RWPE1 (cell line): ENCODE data around the gene SESN3.
A peak's percentile ranks its signal among the peaks of the same experiment; 100 is the strongest.

ENCODE experiments used
- CTCF ChIA-PET: fragments of 350-600 bp; sonication (Branson Sonifier 250); formaldehyde crosslinking; extraction: SDS; loops from one replicate; lab custom pipeline; 2021; lab: Yijun Ruan, JAX
- POLR2A ChIA-PET: fragments of 400-600 bp; formaldehyde crosslinking; extraction: SDS; loops from one replicate; lab custom pipeline; 2020; ENCODE audit warnings: antibody characterized with exemption; ENCODE audit not compliant: low non-redundant PET; lab: Yijun Ruan, JAX
- DNase-seq: peaks from one replicate; pipeline ENCODE4 v3.0.0; 2012; ENCODE audit warnings: low spot score
- H3K27ac ChIP-seq: fragments of 450-650 bp; 2 replicates; pipeline ENCODE4 v1.5.1; 2017
- CTCF ChIP-seq: fragments of 450-650 bp; conservative IDR thresholded peaks from 2 replicates; pipeline ENCODE4 v1.5.1; 2017; ENCODE audit warnings: low read depth, mild to moderate bottlenecking

SESN3 gene

GRCh38 chr11:95156133-95156721, 74.8 kb downstream of the SESN3 start:
- H3K27ac ChIP-seq: no peak overlapping the region
- POLR2A ChIA-PET: interaction anchor here (0.6 kb wide), 1 partner anchor 23 kb away, joined by 3 read pairs; no protein-coding TSS in a partner anchor
- no peak for TF ChIP-seq CTCF
- no peak for DNase-seq
- CTCF ChIA-PET: interaction anchor here (0.6 to 3.2 kb wide), 2 partner anchors 550 to 569 kb away, joined by 3 to 31 read pairs; no protein-coding TSS in a partner anchor

GRCh38 chr11:95155385-95155784, 75.6 kb downstream of the SESN3 start:
- TF ChIP-seq CTCF: no peak
- no peak for DNase-seq
- ChIA-PET POLR2A (interaction anchor here (0.6 kb wide), 1 partner anchor 24 kb away, joined by 3 read pairs; no protein-coding TSS in a partner anchor), CTCF (interaction anchor here (1.1 to 3.2 kb wide), 5 partner anchors 11 to 607 kb away, joined by 3 to 31 read pairs (median 5); no protein-coding TSS in a partner anchor)
- H3K27ac ChIP-seq: no peak overlapping the region

GRCh38 chr11:95154514-95154913, 76.5 kb downstream of the SESN3 start:
- CTCF ChIA-PET: interaction anchor here (0.6 to 3.2 kb wide), 12 partner anchors 12 to 612 kb away, joined by 3 to 31 read pairs (median 4); partner anchors contain the start of gene SRSF8
- DNase-seq: peak; percentile 68
- H3K27ac ChIP-seq: no peak overlapping the region
- POLR2A ChIA-PET: no interaction called here
- TF ChIP-seq CTCF: peak; percentile 65

- CTCF ChIA-PET: interaction anchor here (0.6 to 3.2 kb wide), 6 partner anchors 552 to 1189 kb away, joined by 3 to 31 read pairs (median 4); partner anchors contain the start of gene MAML2
- no peak overlapping the region for H3K27ac ChIP-seq
Observed at GRCh38 chr11:95153857-95154246, 77.2 kb downstream of the SESN3 start.

GRCh38 chr11:95152876-95153856, 77.8 kb downstream of the SESN3 start:
- POLR2A ChIA-PET: no interaction called here
- H3K27ac ChIP-seq: no peak overlapping the region
- CTCF ChIA-PET: interaction anchor here (0.6 to 3.2 kb wide), 6 partner anchors 184 to 1190 kb away, joined by 3 to 31 read pairs (median 6); partner anchors contain the start of gene MAML2
- TF ChIP-seq CTCF: no peak
- no peak for DNase-seq

More at GRCh38 chr11:95153857-95154246, 77.2 kb downstream of the SESN3 start:
- no peak for TF ChIP-seq CTCF
- POLR2A ChIA-PET: no interaction called here
- no peak for DNase-seq
